PC-9 (cell line): ENCODE data around the gene DOCK6.

ENCODE experiments used
- EZH2 ChIP-seq: fragments of 200-600 bp; sonication (generic); IDR thresholded peaks from 2 replicates; pipeline ENCODE4 v1.8.0; 2017; ENCODE audit warnings: antibody characterized with exemption, low read depth
- TF ChIP-seq, protein P1 (sequence below): fragments of 200-600 bp; sonication (generic); conservative IDR thresholded peaks from 2 replicates; pipeline ENCODE4 v1.6.1; 2017; ENCODE audit warnings: mixed run types, antibody characterized with exemption, mild to moderate bottlenecking, moderate library complexity

DNA sequence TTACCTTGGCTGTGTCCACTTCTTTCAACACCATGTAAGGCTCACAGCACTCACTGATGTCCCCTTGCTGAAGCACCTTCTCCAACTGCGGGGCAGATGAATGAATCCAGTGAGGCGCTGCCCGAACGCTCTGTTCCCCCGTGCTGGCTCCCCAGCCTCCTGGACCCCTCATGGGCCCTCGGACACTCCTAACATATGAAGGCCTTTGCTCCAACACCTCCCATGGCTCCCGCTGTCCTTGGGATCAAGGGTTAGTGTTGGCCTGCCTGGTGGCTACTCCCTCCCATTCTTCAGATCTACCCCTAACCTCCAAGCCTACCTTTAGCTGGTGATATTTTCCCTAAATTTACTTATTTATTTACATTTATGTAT is 18.5 kb downstream of the DOCK6 start:
- TF ChIP-seq, protein P1, sequence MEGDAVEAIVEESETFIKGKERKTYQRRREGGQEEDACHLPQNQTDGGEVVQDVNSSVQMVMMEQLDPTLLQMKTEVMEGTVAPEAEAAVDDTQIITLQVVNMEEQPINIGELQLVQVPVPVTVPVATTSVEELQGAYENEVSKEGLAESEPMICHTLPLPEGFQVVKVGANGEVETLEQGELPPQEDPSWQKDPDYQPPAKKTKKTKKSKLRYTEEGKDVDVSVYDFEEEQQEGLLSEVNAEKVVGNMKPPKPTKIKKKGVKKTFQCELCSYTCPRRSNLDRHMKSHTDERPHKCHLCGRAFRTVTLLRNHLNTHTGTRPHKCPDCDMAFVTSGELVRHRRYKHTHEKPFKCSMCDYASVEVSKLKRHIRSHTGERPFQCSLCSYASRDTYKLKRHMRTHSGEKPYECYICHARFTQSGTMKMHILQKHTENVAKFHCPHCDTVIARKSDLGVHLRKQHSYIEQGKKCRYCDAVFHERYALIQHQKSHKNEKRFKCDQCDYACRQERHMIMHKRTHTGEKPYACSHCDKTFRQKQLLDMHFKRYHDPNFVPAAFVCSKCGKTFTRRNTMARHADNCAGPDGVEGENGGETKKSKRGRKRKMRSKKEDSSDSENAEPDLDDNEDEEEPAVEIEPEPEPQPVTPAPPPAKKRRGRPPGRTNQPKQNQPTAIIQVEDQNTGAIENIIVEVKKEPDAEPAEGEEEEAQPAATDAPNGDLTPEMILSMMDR, result no peak
- TF ChIP-seq EZH2, result no peak
